Heart right ventricle (tissue), 16 donors: ENCODE data around the gene HOXB13. TPM values are rescaled to one million over a fixed set of nuclear protein-coding genes. Genes with fewer than 3 reads are reported as not detected.

Source experiments
- ATAC-seq, 8 donors: fragments of 200-7000 bp; cut with Tn5 transposase; one replicate each; pipeline ENCODE4 v1.9.1; 2020; ENCODE audit warnings: mild to moderate bottlenecking in 8 of 8, moderate library complexity in 8 of 8, moderate number of reproducible peaks in 1 of 8
- DNase-seq, 2 donors: peaks; one replicate each; pipeline ENCODE4 v3.0.0-alpha.2; 2020
- H3K27ac ChIP-seq, 10 donors: fragments of 200-600 bp; sonication (generic) in 2 of 10; one replicate each; pipeline versions ENCODE4 v1.5.0 to v1.8.0; 2020 to 2022; ENCODE audit warnings: mild to moderate bottlenecking in 3 of 10
- H3K27me3 ChIP-seq, 7 donors: fragments of 200-600 bp; one replicate each; pipeline ENCODE4 v1.8.0; 2021 to 2022; ENCODE audit warnings: mild to moderate bottlenecking in 2 of 7
- H3K36me3 ChIP-seq, 9 donors: fragments of 200-600 bp; sonication (generic) in 1 of 9; one replicate each; pipeline versions ENCODE4 v1.5.0 to v1.8.0; 2020 to 2022; ENCODE audit warnings: mild to moderate bottlenecking in 2 of 9
- H3K4me1 ChIP-seq, 9 donors: fragments of 200-600 bp; sonication (generic) in 1 of 9; one replicate each; pipeline versions ENCODE4 v1.5.0 to v1.8.0; 2020 to 2022; ENCODE audit warnings: mild to moderate bottlenecking in 4 of 9
- H3K4me3 ChIP-seq, 10 donors: fragments of 200-600 bp; sonication (generic) in 2 of 10; one replicate each; pipeline versions ENCODE4 v1.5.0 to v1.8.0; 2020 to 2022; ENCODE audit warnings: mild to moderate bottlenecking in 7 of 10, moderate library complexity in 2 of 10
- H3K9me3 ChIP-seq, 11 donors: fragments of 200-600 bp in 10 of 11; sonication (generic) in 2 of 11; one replicate each; pipeline versions ENCODE4 v1.5.0 to v1.8.0; 2013 to 2022; ENCODE audit warnings: mild to moderate bottlenecking in 2 of 11, control low read depth in 1 of 11, moderate library complexity in 1 of 11
- CTCF ChIP-seq, 9 donors: fragments of 200-600 bp; sonication (generic) in 2 of 9; IDR thresholded peaks; one replicate each; pipeline versions ENCODE4 v1.5.0 to v1.8.0; 2021 to 2022; ENCODE audit warnings: antibody characterized with exemption in 9 of 9, mild to moderate bottlenecking in 5 of 9, moderate library complexity in 1 of 9
- WGBS, 2 donors: extraction: QIAGEN DNeasy Blood & Tissue Kit; methylation state at CpG; one replicate each; pipeline ENCODE4 v1.1.7; 2013; ENCODE audit warnings: inconsistent platforms in 1 of 2; 5-methylcytosine and 5-hydroxymethylcytosine counted together
- intact Hi-C, 10 donors: fragments of 100-400 bp; cut with DNase I; formaldehyde crosslinking; loops; one replicate each; pipeline versions ENCODE4 v1.11.1 to v1.14.2; 2022
- polyA plus RNA-seq, 2 donors: library from polyadenylated mRNA; stranded (reverse); fragments of 200-250 nt; gene quantifications; one replicate each; pipeline ENCODE4 v1.2.3, GENCODE V29; 2013
- total RNA-seq, 10 donors: library from RNA; stranded (reverse); fragmentation: NEBNext Ultra II Directional in 3 of 10; extraction: Animal tissue kit (Norgen Biotek cat#: 25700) in 3 of 10; gene quantifications; one replicate each; pipeline versions ENCODE4 v1.2.1 to v1.2.4, GENCODE V29; 2021 to 2023
- donor health status: Arrhythmogenic right ventricular cardiomyopathy.
- donor health status: ischemic (EF 13 %, LVEDD 7.1; RV severe dilation, severe dysfunction).
- donor health status: healthy with polysubstance abuse.
- donor health status: DM: no; HTN: yes; CAD: no.
- donor health status: DM: no; HTN: no; CAD: no.
- donor health status: ischemic (EF 25% LVEDD 6.9; RV normal size, moderate dysfunction).
- donor health status: ischemic (EF 25% LVEDD 5.7; RV mildly dilated, moderate dysfunction).
- donor health status: healthy.
- donor health status: DM: yes; HTN: yes; CAD: no.
- donor health status: Ischemic cardiomyopathy.
- donor health status: ischemic (EF 35%, LVEDD 5.7; RV mildly dilated, moderate dysfunction).
- donor health status: nonischemic (EF 11% LVEDD 7.7; RV severe dilation, severe dysfunction).
- donor health status: DM: yes; HTN: yes; CAD: no.
- donor health status: PGD.
- donor health status: ischemic (EF 29% LVEDD 5.4; RV normal size, mild dysfunction).
- donor health status: nonischemic (EF 23%, LVEDD 6.1; RV moderate dilation, normal function).

The HOXB13 gene
- total and polyA plus RNA-seq, 12 donors = not detected

GRCh38 chr17:48704361-48705248 is 23.9 kb downstream of the HOXB13 start:
- H3K27ac ChIP-seq = no peak overlapping the region
- no peaks in the 10 kb centered on the region for H3K36me3 ChIP-seq
- H3K27me3 ChIP-seq = peaks cover 0 to 99% (median 93%) of the 10 kb centered on the region in 7 donors
- H3K4me1 ChIP-seq = no peaks in the 10 kb centered on the region
- H3K9me3 ChIP-seq = no peaks in the 10 kb centered on the region
- H3K4me3 ChIP-seq = no peak overlapping the region
- no peak for DNase-seq
- no peak for TF ChIP-seq CTCF (IDR thresholded peaks at IDR 0.05)
- 70 to 71% methylated on average over 11 of the region's 11 CpGs for WGBS, 2 donors
- intact Hi-C loops = no loop called here
- ATAC-seq = no peak

- Histone ChIP-seq H3K9me3 (no peaks in the 10 kb centered on the region), H3K4me1 (no peaks in the 10 kb centered on the region), H3K27me3 (peaks cover 0 to 99% (median 93%) of the 10 kb centered on the region in 7 donors), H3K4me3 (no peak overlapping the region), H3K36me3 (no peaks in the 10 kb centered on the region), H3K27ac (no peak overlapping the region)
- 91% methylated on average over 10 of the region's 10 CpGs for WGBS, 2 donors
- ATAC-seq (no peak), DNase-seq (no peak)
- TF ChIP-seq CTCF (IDR thresholded peaks at IDR 0.05) = no peak
- intact Hi-C loops = no loop called here
These were observed 26.6 kb downstream of the HOXB13 start for GRCh38 chr17:48701864-48702532.

- ATAC-seq (no peak), DNase-seq (no peak)
- Histone ChIP-seq H3K9me3 (peaks cover 0 to 10% (median 0%) of the 10 kb centered on the region in 11 donors), H3K36me3 (no peaks in the 10 kb centered on the region), H3K4me1 (no peaks in the 10 kb centered on the region), H3K27me3 (peaks cover 0 to 78% (median 64%) of the 10 kb centered on the region in 7 donors), H3K4me3 (no peak overlapping the region), H3K27ac (no peak overlapping the region)
- 26 to 39% methylated on average over 1 of the region's 1 CpG for WGBS, 2 donors
- intact Hi-C loops = no loop called here
- TF ChIP-seq CTCF (IDR thresholded peaks at IDR 0.05) = no peak
These were observed 35.4 kb downstream of the HOXB13 start for GRCh38 chr17:48693178-48693577.

GRCh38 chr17:48692049-48692448 is 36.5 kb downstream of the HOXB13 start:
- intact Hi-C loops = no loop called here
- Histone ChIP-seq H3K27ac (no peak overlapping the region), H3K36me3 (no peaks in the 10 kb centered on the region), H3K27me3 (peaks cover 0 to 75% (median 63%) of the 10 kb centered on the region in 7 donors), H3K9me3 (peaks cover 0 to 10% (median 0%) of the 10 kb centered on the region in 11 donors), H3K4me1 (no peaks in the 10 kb centered on the region), H3K4me3 (no peak overlapping the region)
- 85 to 93% methylated on average over 1 of the region's 1 CpG for WGBS, 2 donors
- no peak for TF ChIP-seq CTCF (IDR thresholded peaks at IDR 0.05)
- ATAC-seq = no peak
- DNase-seq = no peak
